Keratinocyte (primary cell): Measurements from ENCODE around the gene MX1. TPM values are rescaled to one million over a fixed set of nuclear protein-coding genes. Genes with fewer than 3 reads are reported as not detected.

Experiments
- DNase-seq: peaks from one replicate; pipeline ENCODE4 v3.0.0-alpha.2; 2011; ENCODE audit warnings: low read depth, missing footprints, low spot score
- FAIRE-seq: peaks from 2 replicates; lab custom pipeline; 2011; peaks lifted over from hg19 to GRCh38; lab: Jason Lieb, UNC
- H2AFZ ChIP-seq: 2 replicates; pipeline ENCODE4 v1.6.0; 2012; ENCODE audit warnings: low read length, control low read depth, inconsistent platforms; ENCODE audit not compliant: control insufficient read depth
- H3K27ac ChIP-seq: 2 replicates; pipeline ENCODE4 v1.5.1; 2011; ENCODE audit warnings: low read length; ENCODE audit not compliant: control insufficient read depth, insufficient read depth
- H3K27me3 ChIP-seq: 3 replicates; pipeline ENCODE4 v1.6.0; 2011; ENCODE audit warnings: low read length; ENCODE audit not compliant: control insufficient read depth, insufficient read depth; ENCODE audit errors: extremely low read depth
- H3K36me3 ChIP-seq, 2 experiments: 2 replicates in 1 of 2; 3 replicates in 1 of 2; pipeline ENCODE4 v1.5.1; 2011; ENCODE audit warnings: low read length in 2 of 2, mild to moderate bottlenecking in 1 of 2; ENCODE audit not compliant: control insufficient read depth in 2 of 2, insufficient read depth in 2 of 2; ENCODE audit errors: extremely low read depth in 1 of 2
- H3K4me1 ChIP-seq: 3 replicates; pipeline ENCODE4 v1.5.1; 2011; ENCODE audit warnings: low read length; ENCODE audit not compliant: control insufficient read depth, insufficient read depth; ENCODE audit errors: extremely low read depth
- H3K4me2 ChIP-seq: 3 replicates; pipeline ENCODE4 v1.6.0; 2011; ENCODE audit warnings: low read depth, low read length; ENCODE audit not compliant: control insufficient read depth, insufficient read depth; ENCODE audit errors: extremely low read depth
- H3K4me3 ChIP-seq, 3 experiments: fragments of 200-600 bp in 1 of 3; sonication (generic) in 1 of 3; 2 replicates in 2 of 3; 3 replicates in 1 of 3; pipeline ENCODE4 v1.5.1; 2011 to 2016; ENCODE audit warnings: low read length in 3 of 3, mild to moderate bottlenecking in 3 of 3, control low read depth in 2 of 3, inconsistent platforms in 1 of 3, low read depth in 1 of 3, mixed read lengths in 1 of 3, mixed run types in 1 of 3, moderate library complexity in 1 of 3; ENCODE audit not compliant: control insufficient read depth in 2 of 3, insufficient read depth in 2 of 3; ENCODE audit errors: extremely low read depth in 1 of 3
- H3K79me2 ChIP-seq: 2 replicates; pipeline ENCODE4 v1.6.0; 2012; ENCODE audit warnings: low read length; ENCODE audit not compliant: control insufficient read depth, insufficient read depth
- H3K9ac ChIP-seq: 3 replicates; pipeline ENCODE4 v1.6.0; 2011; ENCODE audit warnings: low read length; ENCODE audit not compliant: control insufficient read depth, insufficient read depth; ENCODE audit errors: extremely low read depth
- H3K9me1 ChIP-seq: 3 replicates; pipeline ENCODE4 v1.6.0; 2011; ENCODE audit warnings: low read length; ENCODE audit not compliant: control insufficient read depth, insufficient read depth; ENCODE audit errors: extremely low read depth
- H3K9me3 ChIP-seq: 2 replicates; pipeline ENCODE4 v1.5.1; 2012; ENCODE audit warnings: low read depth, low read length; ENCODE audit not compliant: control insufficient read depth
- H4K20me1 ChIP-seq: 3 replicates; pipeline ENCODE4 v1.6.0; 2011; ENCODE audit warnings: low read length; ENCODE audit not compliant: control insufficient read depth, insufficient read depth; ENCODE audit errors: extremely low read depth
- CTCF ChIP-seq, 3 experiments: IDR thresholded peaks in 1 of 3; conservative IDR thresholded peaks in 1 of 3; optimal IDR thresholded peaks in 1 of 3; 2 replicates in 2 of 3; 3 replicates in 1 of 3; pipeline versions ENCODE3 to v1.5.1; 2011; ENCODE audit warnings: low read length in 3 of 3, mild to moderate bottlenecking in 3 of 3, moderate library complexity in 2 of 3, control low read depth in 1 of 3, inconsistent platforms in 1 of 3; ENCODE audit not compliant: insufficient read depth in 2 of 3; ENCODE audit errors: extremely low read depth in 1 of 3
- EZH2 ChIP-seq: IDR thresholded peaks from one replicate; pipeline ENCODE4 v1.6.1; 2012; ENCODE audit warnings: inconsistent platforms, mild to moderate bottlenecking, low read length, moderate library complexity
- dilution Hi-C: fragments of 300-500 bp; cut with MboI; formaldehyde crosslinking; loops from one replicate; pipeline ENCODE4 v1.7.0; 2020; ENCODE audit warnings: low sequenced_read_pairs; ENCODE audit not compliant: extremely low pct_ligation_motif_present
- polyA plus RNA-seq, 5 experiments: library from polyadenylated mRNA; depleted of rRNA in 3 of 5; stranded (reverse) in 3 of 5; stranded (forward) in 1 of 5; unstranded in 1 of 5; fragments of >200 nt; gene quantifications; 1 replicate in 1 of 5; 2 replicates in 3 of 5; 3 replicates in 1 of 5; pipeline versions ENCODE4 v1.2.1 to v1.2.3, GENCODE V29; 2011 to 2012; ENCODE audit warnings: missing spikeins in 2 of 5, low read depth in 1 of 5, low replicate concordance in 1 of 5

Gene MX1
- polyA plus RNA-seq, 1 donor (not counting 4 experiments of a cell fraction or from before 2014, with no cell fraction given): 151 TPM

GRCh38 chr21:41487082-41487481, 61.0 kb downstream of the MX1 start:
- no peak for FAIRE-seq
- no peak overlapping the region for H3K4me2 ChIP-seq
- H4K20me1 ChIP-seq: no peaks in the 10 kb centered on the region

GRCh38 chr21:41488080-41488479, 62.0 kb downstream of the MX1 start:
- Histone ChIP-seq H3K4me1 (no peaks in the 10 kb centered on the region), H3K27ac (no peak overlapping the region), H3K27me3 (no peaks in the 10 kb centered on the region), H3K9me3 (no peaks in the 10 kb centered on the region), H3K4me3 (no peak overlapping the region), H2AFZ (no peak overlapping the region), H4K20me1 (no peaks in the 10 kb centered on the region), H3K4me2 (no peak overlapping the region), H3K9ac (no peak overlapping the region), H3K79me2 (no peaks in the 10 kb centered on the region), H3K36me3 (no peaks in the 10 kb centered on the region), H3K9me1 (no peaks in the 10 kb centered on the region)
- dilution Hi-C loops: no loop called here
- TF ChIP-seq CTCF (optimal IDR thresholded peaks at IDR 0.05 in 1 of 3, IDR thresholded peaks at IDR 0.05 in 1 of 3, conservative IDR thresholded peaks at IDR 0.05 in 1 of 3; ENCODE audit: extremely low read depth in 1 of 3, insufficient read depth in 2 of 3, low read length in 3 of 3): no peak
- TF ChIP-seq EZH2: no peak
- DNase-seq (no peak), FAIRE-seq (no peak)

More at GRCh38 chr21:41487082-41487481, 61.0 kb downstream of the MX1 start:
- no peak for DNase-seq
- H3K79me2 ChIP-seq: no peaks in the 10 kb centered on the region
- no peak overlapping the region for H2AFZ ChIP-seq
- H3K27me3 ChIP-seq: no peaks in the 10 kb centered on the region
- H3K9me1 ChIP-seq: no peaks in the 10 kb centered on the region
- dilution Hi-C loops: no loop called here
- no peak overlapping the region for H3K27ac ChIP-seq
- H3K4me3 ChIP-seq: no peak overlapping the region
- TF ChIP-seq EZH2 (no peak), CTCF (optimal IDR thresholded peaks at IDR 0.05 in 1 of 3, IDR thresholded peaks at IDR 0.05 in 1 of 3, conservative IDR thresholded peaks at IDR 0.05 in 1 of 3; ENCODE audit: extremely low read depth in 1 of 3, insufficient read depth in 2 of 3, low read length in 3 of 3) (no peak)
- H3K4me1 ChIP-seq: no peaks in the 10 kb centered on the region
- H3K9me3 ChIP-seq: no peaks in the 10 kb centered on the region
- H3K9ac ChIP-seq: no peak overlapping the region
- H3K36me3 ChIP-seq: no peaks in the 10 kb centered on the region
